SH-SY5Y (cell line): Measurements from ENCODE around the gene MTHFD2L.

Experiments used
- GATA2 ChIP-seq: IDR thresholded peaks from 2 replicates; pipeline ENCODE4 v1.6.1; 2011; ENCODE audit warnings: mild to moderate bottlenecking, low read depth, low read length
- GATA3 ChIP-seq: IDR thresholded peaks from 2 replicates; pipeline ENCODE4 v1.6.1; 2011; ENCODE audit warnings: low read depth, mild to moderate bottlenecking, low read length, moderate library complexity

Gene MTHFD2L

GRCh38 chr4:74121643-74122579, 36.0 kb upstream of the MTHFD2L start:
- TF ChIP-seq GATA2 (no peak), GATA3 (no peak)

GRCh38 chr4:74123065-74123728, 34.7 kb upstream of the MTHFD2L start:
- TF ChIP-seq GATA2 = no peak
- TF ChIP-seq GATA3 = no peak

GRCh38 chr4:74125029-74125428, 32.9 kb upstream of the MTHFD2L start:
- TF ChIP-seq GATA3 (no peak), GATA2 (no peak)

- TF ChIP-seq GATA3 = no peak
Measured at GRCh38 chr4:74127745-74128144, 30.2 kb upstream of the MTHFD2L start.

GRCh38 chr4:74132944-74133343, 25.0 kb upstream of the MTHFD2L start:
- TF ChIP-seq GATA2 (no peak), GATA3 (no peak)

GRCh38 chr4:74133786-74134499, 24.0 kb upstream of the MTHFD2L start:
- no peak for TF ChIP-seq GATA2
- no peak for TF ChIP-seq GATA3

GRCh38 chr4:74134500-74134852, 23.4 kb upstream of the MTHFD2L start:
- no peak for TF ChIP-seq GATA3
- TF ChIP-seq GATA2 = no peak

- TF ChIP-seq GATA3 = no peak
- no peak for TF ChIP-seq GATA2
Measured at GRCh38 chr4:74146581-74147129, 11.3 kb upstream of the MTHFD2L start.

GRCh38 chr4:74148205-74148604, 9.7 kb upstream of the MTHFD2L start:
- TF ChIP-seq GATA3 (no peak), GATA2 (no peak)

- TF ChIP-seq GATA3 = no peak
- TF ChIP-seq GATA2 = no peak
Measured at GRCh38 chr4:74152836-74153235, 5.1 kb upstream of the MTHFD2L start.

- no peak for TF ChIP-seq GATA2
- no peak for TF ChIP-seq GATA3
Measured at GRCh38 chr4:74156521-74156920, 1.4 kb upstream of the MTHFD2L start.

- TF ChIP-seq GATA3 (no peak), GATA2 (no peak)
Measured at GRCh38 chr4:74157154-74157553, 764 bp upstream of the MTHFD2L start.

- TF ChIP-seq GATA3 (no peak), GATA2 (no peak)
Measured at GRCh38 chr4:74158466-74159142, 686 bp downstream of the MTHFD2L start.
